Dendritic cell treated with granulocyte-macrophage colony-stimulating factor and Interleukin-4, amounts not matched to agents 40 ng/mL and 50 ng/mL, for 4 days (primary cell): ENCODE data around the gene IFNA2.
"Not testable (repeated sequence)": the region's sequence is repeated elsewhere in the genome, so short reads cannot be mapped to it uniquely, and the experiment has no call there.

Experiments used
- H3K27ac Mint-ChIP-seq: one replicate; pipeline ENCODE4 v1.8.0; 2022; ENCODE audit warnings: mild to moderate bottlenecking, mixed read lengths
- H3K27me3 Mint-ChIP-seq: one replicate; pipeline ENCODE4 v1.8.0; 2022; ENCODE audit warnings: mild to moderate bottlenecking, mixed read lengths
- H3K36me3 Mint-ChIP-seq: one replicate; pipeline ENCODE4 v1.8.0; 2022; ENCODE audit warnings: low read depth, mixed read lengths
- H3K4me1 Mint-ChIP-seq: one replicate; pipeline ENCODE4 v1.8.0; 2022; ENCODE audit warnings: low read depth, mixed read lengths
- H3K4me3 Mint-ChIP-seq: one replicate; pipeline ENCODE4 v1.8.0; 2022; ENCODE audit warnings: mild to moderate bottlenecking, moderate library complexity, mixed read lengths
- H3K9me3 Mint-ChIP-seq: one replicate; pipeline ENCODE4 v1.8.0; 2022; ENCODE audit warnings: mixed read lengths
- intact Hi-C: fragments of 100-400 bp; cut with micrococcal nuclease; formaldehyde crosslinking; loops from one replicate; pipeline ENCODE4 v1.15.0; 2022

Gene IFNA2

GRCh38 chr9:21402386-21403251 lies 17.4 kb upstream of the IFNA2 start:
- peaks cover 13% of the 10 kb centered on the region for H3K4me1 Mint-ChIP-seq
- peak overlapping the region; percentile 53 for H3K4me3 Mint-ChIP-seq
- no peak overlapping the region for H3K27ac Mint-ChIP-seq
- intact Hi-C loops: loop anchor here (10.0 kb wide), 1 partner anchor 148 kb away; no protein-coding TSS in a partner anchor
- no peaks in the 10 kb centered on the region for H3K9me3 Mint-ChIP-seq
- H3K27me3 Mint-ChIP-seq: peaks cover 69% of the 10 kb centered on the region
- no peaks in the 10 kb centered on the region for H3K36me3 Mint-ChIP-seq

- H3K27ac Mint-ChIP-seq: no peak overlapping the region
- peaks cover 23% of the 10 kb centered on the region for H3K4me1 Mint-ChIP-seq
- no peaks in the 10 kb centered on the region for H3K9me3 Mint-ChIP-seq
- no peaks in the 10 kb centered on the region for H3K36me3 Mint-ChIP-seq
- peaks cover 73% of the 10 kb centered on the region for H3K27me3 Mint-ChIP-seq
- H3K4me3 Mint-ChIP-seq: no peak overlapping the region
- intact Hi-C loops: loop anchor here (10.0 kb wide), 1 partner anchor 145 kb away; no protein-coding TSS in a partner anchor
Observed at GRCh38 chr9:21399956-21400355, 14.8 kb upstream of the IFNA2 start.

GRCh38 chr9:21398955-21399489 lies 13.8 kb upstream of the IFNA2 start:
- intact Hi-C loops: no loop called here
- no peak overlapping the region for H3K4me3 Mint-ChIP-seq
- H3K4me1 Mint-ChIP-seq: peaks cover 23% of the 10 kb centered on the region
- no peaks in the 10 kb centered on the region for H3K36me3 Mint-ChIP-seq
- H3K27me3 Mint-ChIP-seq: peaks cover 69% of the 10 kb centered on the region
- no peaks in the 10 kb centered on the region for H3K9me3 Mint-ChIP-seq
- H3K27ac Mint-ChIP-seq: no peak overlapping the region

- peaks cover 71% of the 10 kb centered on the region for H3K27me3 Mint-ChIP-seq
- H3K36me3 Mint-ChIP-seq: no peaks in the 10 kb centered on the region
- intact Hi-C loops: loop anchor here (1.0 kb wide), 1 partner anchor 70 kb away; no protein-coding TSS in a partner anchor
- H3K9me3 Mint-ChIP-seq: no peaks in the 10 kb centered on the region
- H3K4me3 Mint-ChIP-seq: peak overlapping the region; percentile 68
- H3K27ac Mint-ChIP-seq: no peak overlapping the region
- H3K4me1 Mint-ChIP-seq: peaks cover 10% of the 10 kb centered on the region
Observed at GRCh38 chr9:21395778-21396717, 10.8 kb upstream of the IFNA2 start.

- intact Hi-C loops: no loop called here
- H3K27ac Mint-ChIP-seq: no peak overlapping the region
- no peaks in the 10 kb centered on the region for H3K9me3 Mint-ChIP-seq
- peaks cover 10% of the 10 kb centered on the region for H3K4me1 Mint-ChIP-seq
- H3K4me3 Mint-ChIP-seq: no peak overlapping the region
- peaks cover 74% of the 10 kb centered on the region for H3K27me3 Mint-ChIP-seq
- H3K36me3 Mint-ChIP-seq: no peaks in the 10 kb centered on the region
Observed at GRCh38 chr9:21392270-21392669, 7.1 kb upstream of the IFNA2 start.

- H3K9me3 Mint-ChIP-seq: no peaks in the 10 kb centered on the region
- no peak overlapping the region for H3K4me3 Mint-ChIP-seq
- intact Hi-C loops: loop anchor here (5.0 kb wide), 1 partner anchor 49 kb away; no protein-coding TSS in a partner anchor
- peaks cover 64% of the 10 kb centered on the region for H3K27me3 Mint-ChIP-seq
- no peak overlapping the region for H3K27ac Mint-ChIP-seq
- H3K36me3 Mint-ChIP-seq: no peaks in the 10 kb centered on the region
- H3K4me1 Mint-ChIP-seq: peaks cover 30% of the 10 kb centered on the region
Observed at GRCh38 chr9:21383627-21384026, 1.6 kb downstream of the IFNA2 start.

GRCh38 chr9:21381448-21382339 lies 3.5 kb downstream of the IFNA2 start:
- Mint-ChIP-seq H3K27me3 (peaks cover 60% of the 10 kb centered on the region), H3K9me3 (no peaks in the 10 kb centered on the region), H3K4me1 (peaks cover 30% of the 10 kb centered on the region), H3K36me3 (no peaks in the 10 kb centered on the region), H3K4me3 (peak overlapping the region; percentile 48), H3K27ac (no peak overlapping the region)
- intact Hi-C loops: loop anchor here (5.0 kb wide), 1 partner anchor 51 kb away; no protein-coding TSS in a partner anchor

GRCh38 chr9:21371467-21371866 lies 13.7 kb downstream of the IFNA2 start:
- H3K4me1 Mint-ChIP-seq, H3K36me3 Mint-ChIP-seq, H3K9me3 Mint-ChIP-seq, H3K27ac Mint-ChIP-seq, H3K4me3 Mint-ChIP-seq, intact Hi-C loops: not testable (repeated sequence)
- H3K27me3 Mint-ChIP-seq: peaks cover 31% of the 10 kb centered on the region

- no peak within 1 kb of the TSS for H3K4me3 Mint-ChIP-seq
- no peaks in the 10 kb centered on the region for H3K9me3 Mint-ChIP-seq
- H3K27ac Mint-ChIP-seq: no peak within 1 kb of the TSS
- intact Hi-C loops: no loop called here
- H3K27me3 Mint-ChIP-seq: peaks cover 46% of the 10 kb centered on the region
- H3K36me3 Mint-ChIP-seq: no peaks in the 10 kb centered on the region
- H3K4me1 Mint-ChIP-seq: peaks cover 9% of the 10 kb centered on the region
Observed at GRCh38 chr9:21367957-21368356, 17.2 kb downstream of the IFNA2 start, which contains the start of gene IFNA13. TSS of gene IFNA13 (minus strand) at chr9:21368057. CDS start at chr9:21368010, 47 bp downstream.

GRCh38 chr9:21367169-21367568 lies 18.0 kb downstream of the IFNA2 start:
- H3K36me3 Mint-ChIP-seq, H3K9me3 Mint-ChIP-seq, H3K4me1 Mint-ChIP-seq, H3K27ac Mint-ChIP-seq, H3K4me3 Mint-ChIP-seq, intact Hi-C loops: not testable (repeated sequence)
- H3K27me3 Mint-ChIP-seq: peaks cover 47% of the 10 kb centered on the region

GRCh38 chr9:21362287-21362686 lies 22.9 kb downstream of the IFNA2 start:
- H3K36me3 Mint-ChIP-seq: no peaks in the 10 kb centered on the region
- no peak overlapping the region for H3K4me3 Mint-ChIP-seq
- intact Hi-C loops: no loop called here
- peaks cover 20% of the 10 kb centered on the region for H3K4me1 Mint-ChIP-seq
- no peaks in the 10 kb centered on the region for H3K9me3 Mint-ChIP-seq
- no peak overlapping the region for H3K27ac Mint-ChIP-seq
- peaks cover 45% of the 10 kb centered on the region for H3K27me3 Mint-ChIP-seq

GRCh38 chr9:21357479-21358460 lies 27.4 kb downstream of the IFNA2 start:
- H3K27me3 Mint-ChIP-seq: peaks cover 29% of the 10 kb centered on the region
- H3K27ac Mint-ChIP-seq: no peak overlapping the region
- H3K4me1 Mint-ChIP-seq: peaks cover 13% of the 10 kb centered on the region
- H3K4me3 Mint-ChIP-seq: no peak overlapping the region
- peaks cover 7% of the 10 kb centered on the region for H3K9me3 Mint-ChIP-seq
- intact Hi-C loops: no loop called here
- no peaks in the 10 kb centered on the region for H3K36me3 Mint-ChIP-seq
